ENCODE results near the gene ELOVL5. TPM values are rescaled to one million over a fixed set of nuclear protein-coding genes. Genes with fewer than 3 reads are reported as not detected.

Gene ELOVL5
- total RNA-seq, 2 donors from 2014 or later = 103 to 108 TPM

- H3K4me3 Mint-ChIP-seq = peak overlapping the region; percentile 66
- no peak for DNase-seq
- peak overlapping the region; percentile 93 for H3K27ac ChIP-seq (ENCODE audit: low read depth, low read length)
Measured at GRCh38 chr6:53358440-53359094, 9.8 kb upstream of the ELOVL5 start.

GRCh38 chr6:53357576-53358360 lies 9.0 kb upstream of the ELOVL5 start:
- peak overlapping the region; percentile 66 for H3K4me3 Mint-ChIP-seq
- 80 to 82% methylated on average over 1 to 7 of the region's 7 CpGs for WGBS, 2 experiments (ENCODE audit: insufficient coverage in 1 of 2, insufficient read length in 1 of 2)
- H3K9me3 Mint-ChIP-seq = peaks cover 4% of the 10 kb centered on the region
- H3K27ac ChIP-seq (ENCODE audit: low read depth, low read length) = no peak overlapping the region
- H3K27me3 ChIP-seq (ENCODE audit: control insufficient read depth, insufficient read depth, low read length, poor library complexity, severe bottlenecking) = peaks cover 8% of the 10 kb centered on the region
- no peak overlapping the region for H3K27ac Mint-ChIP-seq
- H3K4me3 ChIP-seq (ENCODE audit: low read length) = no peak overlapping the region
- H3K36me3 ChIP-seq (ENCODE audit: control insufficient read depth, insufficient read depth, low read length) = no peaks in the 10 kb centered on the region
- DNase-seq = no peak
- H3K27me3 Mint-ChIP-seq (ENCODE audit: insufficient read depth) = peaks cover 16% of the 10 kb centered on the region
- H3K4me1 ChIP-seq (ENCODE audit: control insufficient read depth, insufficient read depth, low read length) = peaks cover 21% of the 10 kb centered on the region
- TF ChIP-seq, protein P1, sequence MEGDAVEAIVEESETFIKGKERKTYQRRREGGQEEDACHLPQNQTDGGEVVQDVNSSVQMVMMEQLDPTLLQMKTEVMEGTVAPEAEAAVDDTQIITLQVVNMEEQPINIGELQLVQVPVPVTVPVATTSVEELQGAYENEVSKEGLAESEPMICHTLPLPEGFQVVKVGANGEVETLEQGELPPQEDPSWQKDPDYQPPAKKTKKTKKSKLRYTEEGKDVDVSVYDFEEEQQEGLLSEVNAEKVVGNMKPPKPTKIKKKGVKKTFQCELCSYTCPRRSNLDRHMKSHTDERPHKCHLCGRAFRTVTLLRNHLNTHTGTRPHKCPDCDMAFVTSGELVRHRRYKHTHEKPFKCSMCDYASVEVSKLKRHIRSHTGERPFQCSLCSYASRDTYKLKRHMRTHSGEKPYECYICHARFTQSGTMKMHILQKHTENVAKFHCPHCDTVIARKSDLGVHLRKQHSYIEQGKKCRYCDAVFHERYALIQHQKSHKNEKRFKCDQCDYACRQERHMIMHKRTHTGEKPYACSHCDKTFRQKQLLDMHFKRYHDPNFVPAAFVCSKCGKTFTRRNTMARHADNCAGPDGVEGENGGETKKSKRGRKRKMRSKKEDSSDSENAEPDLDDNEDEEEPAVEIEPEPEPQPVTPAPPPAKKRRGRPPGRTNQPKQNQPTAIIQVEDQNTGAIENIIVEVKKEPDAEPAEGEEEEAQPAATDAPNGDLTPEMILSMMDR (conservative IDR thresholded peaks at IDR 0.05) = no peak
- H3K4me1 Mint-ChIP-seq = peaks cover 37% of the 10 kb centered on the region
- no peak overlapping the region for H3K9ac ChIP-seq (ENCODE audit: extremely low read depth, low read length, poor library complexity, severe bottlenecking)
- H3K36me3 Mint-ChIP-seq (ENCODE audit: low read depth) = no peaks in the 10 kb centered on the region
- H3K9me3 ChIP-seq (ENCODE audit: control insufficient read depth, low read length) = no peaks in the 10 kb centered on the region

More at GRCh38 chr6:53358440-53359094, 9.8 kb upstream of the ELOVL5 start:
- H3K9ac ChIP-seq (ENCODE audit: extremely low read depth, low read length, poor library complexity, severe bottlenecking) = peak overlapping the region; percentile 45
- peaks cover 8% of the 10 kb centered on the region for H3K27me3 ChIP-seq (ENCODE audit: control insufficient read depth, insufficient read depth, low read length, poor library complexity, severe bottlenecking)
- H3K4me3 ChIP-seq (ENCODE audit: low read length) = peak overlapping the region; percentile 77
- Mint-ChIP-seq H3K9me3 (peaks cover 9% of the 10 kb centered on the region), H3K27me3 (ENCODE audit: insufficient read depth) (peaks cover 15% of the 10 kb centered on the region), H3K27ac (peak overlapping the region; percentile 98), H3K36me3 (ENCODE audit: low read depth) (no peaks in the 10 kb centered on the region), H3K4me1 (peaks cover 37% of the 10 kb centered on the region)
- TF ChIP-seq, protein P1 (conservative IDR thresholded peaks at IDR 0.05) = no peak
- WGBS, 2 experiments (ENCODE audit: insufficient coverage in 1 of 2, insufficient read length in 1 of 2) = 21% methylated on average over 15 to 17 of the region's 17 CpGs
- H3K4me1 ChIP-seq (ENCODE audit: control insufficient read depth, insufficient read depth, low read length) = peaks cover 21% of the 10 kb centered on the region
- no peaks in the 10 kb centered on the region for H3K9me3 ChIP-seq (ENCODE audit: control insufficient read depth, low read length)
- no peaks in the 10 kb centered on the region for H3K36me3 ChIP-seq (ENCODE audit: control insufficient read depth, insufficient read depth, low read length)

- Histone ChIP-seq H3K4me1 (ENCODE audit: control insufficient read depth, insufficient read depth, low read length) (peaks cover 19% of the 10 kb centered on the region), H3K36me3 (ENCODE audit: control insufficient read depth, insufficient read depth, low read length) (no peaks in the 10 kb centered on the region), H3K27me3 (ENCODE audit: control insufficient read depth, insufficient read depth, low read length, poor library complexity, severe bottlenecking) (peaks cover 8% of the 10 kb centered on the region), H3K4me3 (ENCODE audit: low read length) (no peak overlapping the region), H3K27ac (ENCODE audit: low read depth, low read length) (no peak overlapping the region), H3K9ac (ENCODE audit: extremely low read depth, low read length, poor library complexity, severe bottlenecking) (no peak overlapping the region), H3K9me3 (ENCODE audit: control insufficient read depth, low read length) (no peaks in the 10 kb centered on the region)
- 91 to 100% methylated on average over 1 of the region's 1 CpG for WGBS, 2 experiments (ENCODE audit: insufficient coverage in 1 of 2, insufficient read length in 1 of 2)
- Mint-ChIP-seq H3K36me3 (ENCODE audit: low read depth) (no peaks in the 10 kb centered on the region), H3K9me3 (no peaks in the 10 kb centered on the region), H3K27me3 (ENCODE audit: insufficient read depth) (peaks cover 27% of the 10 kb centered on the region), H3K4me1 (peaks cover 18% of the 10 kb centered on the region), H3K27ac (no peak overlapping the region), H3K4me3 (no peak overlapping the region)
- no peak for DNase-seq
- TF ChIP-seq, protein P1 (conservative IDR thresholded peaks at IDR 0.05) = no peak
Measured at GRCh38 chr6:53353624-53354023, 4.9 kb upstream of the ELOVL5 start.
